Measurements from ENCODE around the gene PLOD1. TPM values are rescaled to one million over a fixed set of nuclear protein-coding genes. Genes with fewer than 3 reads are reported as not detected.

PLOD1 gene
- total RNA-seq, 1 experiment from 2014 or later: 94.8 TPM

DNA sequence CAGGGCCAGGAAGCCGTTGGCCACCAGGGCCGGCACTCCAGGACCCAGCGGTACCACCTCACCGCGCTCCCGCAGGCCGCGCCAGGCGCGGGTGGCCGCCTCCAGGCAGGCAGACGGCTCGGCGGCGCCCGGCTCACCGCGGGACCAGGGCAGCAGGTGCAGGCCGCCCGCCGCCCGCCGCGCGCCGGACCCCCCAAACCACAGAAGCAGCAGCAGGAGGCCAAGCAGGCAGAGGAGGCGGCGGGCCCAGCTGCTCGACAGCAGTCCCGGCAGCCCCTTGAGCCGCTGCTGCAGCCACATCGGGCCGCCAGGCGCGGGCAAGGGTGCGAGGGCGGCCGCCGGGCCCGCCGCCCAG is 8.6 kb upstream of the PLOD1 start:
- TF ChIP-seq, protein P1, sequence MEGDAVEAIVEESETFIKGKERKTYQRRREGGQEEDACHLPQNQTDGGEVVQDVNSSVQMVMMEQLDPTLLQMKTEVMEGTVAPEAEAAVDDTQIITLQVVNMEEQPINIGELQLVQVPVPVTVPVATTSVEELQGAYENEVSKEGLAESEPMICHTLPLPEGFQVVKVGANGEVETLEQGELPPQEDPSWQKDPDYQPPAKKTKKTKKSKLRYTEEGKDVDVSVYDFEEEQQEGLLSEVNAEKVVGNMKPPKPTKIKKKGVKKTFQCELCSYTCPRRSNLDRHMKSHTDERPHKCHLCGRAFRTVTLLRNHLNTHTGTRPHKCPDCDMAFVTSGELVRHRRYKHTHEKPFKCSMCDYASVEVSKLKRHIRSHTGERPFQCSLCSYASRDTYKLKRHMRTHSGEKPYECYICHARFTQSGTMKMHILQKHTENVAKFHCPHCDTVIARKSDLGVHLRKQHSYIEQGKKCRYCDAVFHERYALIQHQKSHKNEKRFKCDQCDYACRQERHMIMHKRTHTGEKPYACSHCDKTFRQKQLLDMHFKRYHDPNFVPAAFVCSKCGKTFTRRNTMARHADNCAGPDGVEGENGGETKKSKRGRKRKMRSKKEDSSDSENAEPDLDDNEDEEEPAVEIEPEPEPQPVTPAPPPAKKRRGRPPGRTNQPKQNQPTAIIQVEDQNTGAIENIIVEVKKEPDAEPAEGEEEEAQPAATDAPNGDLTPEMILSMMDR (conservative IDR thresholded peaks at IDR 0.05; ENCODE audit: low read depth, low read length): no peak
- TF ChIP-seq EZH2 (IDR thresholded peaks at IDR 0.05; ENCODE audit: borderline replicate concordance, low read depth, low read length, poor library complexity, severe bottlenecking): no peak
- intact Hi-C loops (cut with micrococcal nuclease; ENCODE audit: unreplicated experiment): no loop called here
- peaks cover 24% of the 10 kb centered on the region for H3K4me1 ChIP-seq (ENCODE audit: insufficient read depth, low read length, poor library complexity, severe bottlenecking)
- H3K36me3 ChIP-seq (ENCODE audit: insufficient read depth, low read length, poor library complexity, severe bottlenecking): peaks cover 11% of the 10 kb centered on the region
- H3K4me3 ChIP-seq (ENCODE audit: low read depth, low read length, poor library complexity, severe bottlenecking): peak overlapping the region; percentile 58
- DNase-seq (ENCODE audit: low spot score): no peak
- no peaks in the 10 kb centered on the region for H3K27me3 ChIP-seq (replicated peaks; ENCODE audit: insufficient read depth, low read depth, low read length, poor library complexity)
- BruUV-seq (replicated peaks): no TSS peak
- no peak overlapping the region for H3K27ac ChIP-seq (ENCODE audit: low read depth, low read length, poor library complexity, severe bottlenecking)
- H3K9me3 ChIP-seq (ENCODE audit: low read depth, low read length, poor library complexity, severe bottlenecking): no peaks in the 10 kb centered on the region
- ChIA-PET CTCF (no interaction called here), POLR2A (ENCODE audit: low non-redundant PET) (no interaction called here)

DNA sequence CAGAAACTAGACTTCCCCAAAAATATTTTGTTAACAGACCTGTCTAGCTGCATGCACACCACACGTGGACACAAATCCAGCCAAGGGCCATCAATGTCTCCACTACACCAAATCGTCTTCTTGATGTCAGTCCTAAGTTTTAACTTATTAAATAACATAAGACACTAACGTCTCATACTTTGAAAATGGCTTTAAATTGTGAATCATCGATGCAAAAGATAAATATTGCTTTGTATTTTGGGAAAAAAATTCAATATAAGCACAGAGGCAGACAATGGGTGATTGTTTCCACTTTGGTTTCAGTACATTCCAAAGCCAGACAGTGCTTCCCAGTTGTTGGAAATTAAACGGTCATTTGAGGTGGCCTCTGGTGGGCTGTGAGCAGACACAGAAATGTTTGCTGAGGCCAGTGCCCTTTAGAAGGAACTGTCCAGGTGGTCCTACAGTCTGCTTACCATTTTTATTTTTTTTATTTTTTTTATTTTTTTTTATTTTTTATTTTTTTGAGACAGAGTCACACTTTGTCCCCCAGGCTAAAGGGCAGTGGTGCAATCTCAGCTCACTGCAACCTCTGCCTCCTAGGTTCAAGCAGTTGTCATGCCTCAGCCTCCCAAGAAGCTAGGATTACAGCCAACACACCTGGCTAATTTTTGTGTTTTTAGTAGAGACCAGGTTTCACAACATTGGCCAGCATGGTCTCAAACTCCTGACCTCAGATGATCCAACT is 6.5 kb upstream of the PLOD1 start:
- peaks cover 3% of the 10 kb centered on the region for H3K36me3 ChIP-seq (ENCODE audit: insufficient read depth, low read length, poor library complexity, severe bottlenecking)
- intact Hi-C loops (cut with micrococcal nuclease; ENCODE audit: unreplicated experiment): no loop called here
- POLR2A ChIA-PET (ENCODE audit: low non-redundant PET): interaction anchor here (0.7 kb wide), 1 partner anchor 88 kb away, joined by 10 read pairs; no protein-coding TSS in a partner anchor
- CTCF ChIA-PET: no interaction called here
- H3K27ac ChIP-seq (ENCODE audit: low read depth, low read length, poor library complexity, severe bottlenecking): no peak overlapping the region
- no peaks in the 10 kb centered on the region for H3K9me3 ChIP-seq (ENCODE audit: low read depth, low read length, poor library complexity, severe bottlenecking)
- no peak overlapping the region for H3K4me3 ChIP-seq (ENCODE audit: low read depth, low read length, poor library complexity, severe bottlenecking)
- TF ChIP-seq EZH2 (IDR thresholded peaks at IDR 0.05; ENCODE audit: borderline replicate concordance, low read depth, low read length, poor library complexity, severe bottlenecking): no peak
- TF ChIP-seq, protein P1 (conservative IDR thresholded peaks at IDR 0.05; ENCODE audit: low read depth, low read length): no peak
- no TSS peak for BruUV-seq (replicated peaks)
- H3K4me1 ChIP-seq (ENCODE audit: insufficient read depth, low read length, poor library complexity, severe bottlenecking): peaks cover 27% of the 10 kb centered on the region
- DNase-seq (ENCODE audit: low spot score): no peak
- no peaks in the 10 kb centered on the region for H3K27me3 ChIP-seq (replicated peaks; ENCODE audit: insufficient read depth, low read depth, low read length, poor library complexity)

DNA sequence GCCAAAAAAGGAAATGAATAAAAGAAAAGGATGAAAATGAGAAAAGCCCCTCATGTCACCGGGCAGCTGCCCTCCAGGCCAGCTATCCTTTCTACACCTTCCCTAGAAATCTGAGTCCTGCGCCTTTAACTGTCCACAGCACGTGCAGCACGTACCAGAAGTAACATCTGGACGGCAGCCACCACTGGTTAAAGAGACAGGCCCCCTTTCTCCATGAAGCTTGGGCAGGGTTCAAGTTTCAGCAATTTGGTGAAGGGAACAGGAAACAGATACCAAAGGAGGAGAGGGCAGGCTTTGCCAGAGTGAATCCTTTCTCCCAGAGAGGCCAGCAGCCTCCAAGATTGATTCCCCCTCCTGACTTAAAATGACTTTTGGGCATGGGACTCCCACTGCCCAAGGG is 4.7 kb upstream of the PLOD1 start:
- POLR2A ChIA-PET (ENCODE audit: low non-redundant PET): interaction anchor here (0.6 kb wide), 1 partner anchor 22 kb away, joined by 4 read pairs; no protein-coding TSS in a partner anchor
- peak; percentile 69 for DNase-seq (ENCODE audit: low spot score)
- H3K27ac ChIP-seq (ENCODE audit: low read depth, low read length, poor library complexity, severe bottlenecking): no peak overlapping the region
- no peaks in the 10 kb centered on the region for H3K36me3 ChIP-seq (ENCODE audit: insufficient read depth, low read length, poor library complexity, severe bottlenecking)
- no peaks in the 10 kb centered on the region for H3K9me3 ChIP-seq (ENCODE audit: low read depth, low read length, poor library complexity, severe bottlenecking)
- H3K4me3 ChIP-seq (ENCODE audit: low read depth, low read length, poor library complexity, severe bottlenecking): no peak overlapping the region
- CTCF ChIA-PET: no interaction called here
- H3K4me1 ChIP-seq (ENCODE audit: insufficient read depth, low read length, poor library complexity, severe bottlenecking): peaks cover 30% of the 10 kb centered on the region
- no TSS peak for BruUV-seq (replicated peaks)
- no peaks in the 10 kb centered on the region for H3K27me3 ChIP-seq (replicated peaks; ENCODE audit: insufficient read depth, low read depth, low read length, poor library complexity)
- intact Hi-C loops (cut with micrococcal nuclease; ENCODE audit: unreplicated experiment): loop anchor here (5.0 kb wide), 1 partner anchor 57 kb away; no protein-coding TSS in a partner anchor
- TF ChIP-seq, protein P1 (conservative IDR thresholded peaks at IDR 0.05; ENCODE audit: low read depth, low read length): no peak
- TF ChIP-seq EZH2 (IDR thresholded peaks at IDR 0.05; ENCODE audit: borderline replicate concordance, low read depth, low read length, poor library complexity, severe bottlenecking): no peak

Data from A673 (cell line).